ENCODE results near the gene GRK2. TPM values are rescaled to one million over a fixed set of nuclear protein-coding genes. Genes with fewer than 3 reads are reported as not detected.

The GRK2 gene
- total and polyA plus RNA-seq, 9 of the 15 experiments (the other 6 are each of a cell fraction or from before 2014, with no cell fraction given): 0.24 to 95.8 (median 56.5) TPM

DNA sequence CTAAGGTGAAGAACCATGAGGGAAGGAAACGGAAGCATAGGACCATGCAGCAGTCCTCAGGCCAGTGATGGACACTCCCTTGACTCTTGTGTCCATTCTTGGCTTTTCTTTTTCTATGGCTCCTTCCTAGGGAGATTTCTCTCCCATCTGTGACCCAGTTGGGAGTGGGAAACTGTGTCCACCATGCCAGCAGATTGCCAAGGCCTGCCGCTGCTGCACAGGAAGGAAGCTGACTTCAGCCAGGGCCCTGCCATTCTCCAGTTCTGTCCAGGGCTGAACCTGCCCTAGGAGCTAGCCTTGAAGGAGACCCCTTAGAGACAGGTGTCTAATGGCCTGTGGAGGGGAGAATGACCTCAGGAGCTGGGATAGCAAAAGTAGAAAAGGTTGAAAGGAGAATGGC, 54.4 kb downstream of the GRK2 start (continued):
- TF ChIP-seq DIDO1 (tag; IDR thresholded peaks at IDR 0.05; ENCODE audit: low read depth) (no peak), KAT8 (IDR thresholded peaks at IDR 0.05; ENCODE audit: low read depth) (no peak), JUND (IDR thresholded peaks at IDR 0.05; ENCODE audit: borderline replicate concordance, low read depth, low read length) (no peak), JUND (tag; IDR thresholded peaks at IDR 0.05; ENCODE audit: borderline replicate concordance, low read depth, low read length) (no peak), XRCC4 (IDR thresholded peaks at IDR 0.05; ENCODE audit: extremely low read depth, insufficient read depth, insufficient read length) (no peak), HDAC8 (tag; IDR thresholded peaks at IDR 0.05) (no peak)
- TF ChIP-seq, protein P1, sequence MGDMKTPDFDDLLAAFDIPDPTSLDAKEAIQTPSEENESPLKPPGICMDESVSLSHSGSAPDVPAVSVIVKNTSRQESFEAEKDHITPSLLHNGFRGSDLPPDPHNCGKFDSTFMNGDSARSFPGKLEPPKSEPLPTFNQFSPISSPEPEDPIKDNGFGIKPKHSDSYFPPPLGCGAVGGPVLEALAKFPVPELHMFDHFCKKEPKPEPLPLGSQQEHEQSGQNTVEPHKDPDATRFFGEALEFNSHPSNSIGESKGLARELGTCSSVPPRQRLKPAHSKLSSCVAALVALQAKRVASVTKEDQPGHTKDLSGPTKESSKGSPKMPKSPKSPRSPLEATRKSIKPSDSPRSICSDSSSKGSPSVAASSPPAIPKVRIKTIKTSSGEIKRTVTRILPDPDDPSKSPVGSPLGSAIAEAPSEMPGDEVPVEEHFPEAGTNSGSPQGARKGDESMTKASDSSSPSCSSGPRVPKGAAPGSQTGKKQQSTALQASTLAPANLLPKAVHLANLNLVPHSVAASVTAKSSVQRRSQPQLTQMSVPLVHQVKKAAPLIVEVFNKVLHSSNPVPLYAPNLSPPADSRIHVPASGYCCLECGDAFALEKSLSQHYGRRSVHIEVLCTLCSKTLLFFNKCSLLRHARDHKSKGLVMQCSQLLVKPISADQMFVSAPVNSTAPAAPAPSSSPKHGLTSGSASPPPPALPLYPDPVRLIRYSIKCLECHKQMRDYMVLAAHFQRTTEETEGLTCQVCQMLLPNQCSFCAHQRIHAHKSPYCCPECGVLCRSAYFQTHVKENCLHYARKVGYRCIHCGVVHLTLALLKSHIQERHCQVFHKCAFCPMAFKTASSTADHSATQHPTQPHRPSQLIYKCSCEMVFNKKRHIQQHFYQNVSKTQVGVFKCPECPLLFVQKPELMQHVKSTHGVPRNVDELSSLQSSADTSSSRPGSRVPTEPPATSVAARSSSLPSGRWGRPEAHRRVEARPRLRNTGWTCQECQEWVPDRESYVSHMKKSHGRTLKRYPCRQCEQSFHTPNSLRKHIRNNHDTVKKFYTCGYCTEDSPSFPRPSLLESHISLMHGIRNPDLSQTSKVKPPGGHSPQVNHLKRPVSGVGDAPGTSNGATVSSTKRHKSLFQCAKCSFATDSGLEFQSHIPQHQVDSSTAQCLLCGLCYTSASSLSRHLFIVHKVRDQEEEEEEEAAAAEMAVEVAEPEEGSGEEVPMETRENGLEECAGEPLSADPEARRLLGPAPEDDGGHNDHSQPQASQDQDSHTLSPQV (IDR thresholded peaks at IDR 0.05): no peak
- TF ChIP-seq, protein P2, sequence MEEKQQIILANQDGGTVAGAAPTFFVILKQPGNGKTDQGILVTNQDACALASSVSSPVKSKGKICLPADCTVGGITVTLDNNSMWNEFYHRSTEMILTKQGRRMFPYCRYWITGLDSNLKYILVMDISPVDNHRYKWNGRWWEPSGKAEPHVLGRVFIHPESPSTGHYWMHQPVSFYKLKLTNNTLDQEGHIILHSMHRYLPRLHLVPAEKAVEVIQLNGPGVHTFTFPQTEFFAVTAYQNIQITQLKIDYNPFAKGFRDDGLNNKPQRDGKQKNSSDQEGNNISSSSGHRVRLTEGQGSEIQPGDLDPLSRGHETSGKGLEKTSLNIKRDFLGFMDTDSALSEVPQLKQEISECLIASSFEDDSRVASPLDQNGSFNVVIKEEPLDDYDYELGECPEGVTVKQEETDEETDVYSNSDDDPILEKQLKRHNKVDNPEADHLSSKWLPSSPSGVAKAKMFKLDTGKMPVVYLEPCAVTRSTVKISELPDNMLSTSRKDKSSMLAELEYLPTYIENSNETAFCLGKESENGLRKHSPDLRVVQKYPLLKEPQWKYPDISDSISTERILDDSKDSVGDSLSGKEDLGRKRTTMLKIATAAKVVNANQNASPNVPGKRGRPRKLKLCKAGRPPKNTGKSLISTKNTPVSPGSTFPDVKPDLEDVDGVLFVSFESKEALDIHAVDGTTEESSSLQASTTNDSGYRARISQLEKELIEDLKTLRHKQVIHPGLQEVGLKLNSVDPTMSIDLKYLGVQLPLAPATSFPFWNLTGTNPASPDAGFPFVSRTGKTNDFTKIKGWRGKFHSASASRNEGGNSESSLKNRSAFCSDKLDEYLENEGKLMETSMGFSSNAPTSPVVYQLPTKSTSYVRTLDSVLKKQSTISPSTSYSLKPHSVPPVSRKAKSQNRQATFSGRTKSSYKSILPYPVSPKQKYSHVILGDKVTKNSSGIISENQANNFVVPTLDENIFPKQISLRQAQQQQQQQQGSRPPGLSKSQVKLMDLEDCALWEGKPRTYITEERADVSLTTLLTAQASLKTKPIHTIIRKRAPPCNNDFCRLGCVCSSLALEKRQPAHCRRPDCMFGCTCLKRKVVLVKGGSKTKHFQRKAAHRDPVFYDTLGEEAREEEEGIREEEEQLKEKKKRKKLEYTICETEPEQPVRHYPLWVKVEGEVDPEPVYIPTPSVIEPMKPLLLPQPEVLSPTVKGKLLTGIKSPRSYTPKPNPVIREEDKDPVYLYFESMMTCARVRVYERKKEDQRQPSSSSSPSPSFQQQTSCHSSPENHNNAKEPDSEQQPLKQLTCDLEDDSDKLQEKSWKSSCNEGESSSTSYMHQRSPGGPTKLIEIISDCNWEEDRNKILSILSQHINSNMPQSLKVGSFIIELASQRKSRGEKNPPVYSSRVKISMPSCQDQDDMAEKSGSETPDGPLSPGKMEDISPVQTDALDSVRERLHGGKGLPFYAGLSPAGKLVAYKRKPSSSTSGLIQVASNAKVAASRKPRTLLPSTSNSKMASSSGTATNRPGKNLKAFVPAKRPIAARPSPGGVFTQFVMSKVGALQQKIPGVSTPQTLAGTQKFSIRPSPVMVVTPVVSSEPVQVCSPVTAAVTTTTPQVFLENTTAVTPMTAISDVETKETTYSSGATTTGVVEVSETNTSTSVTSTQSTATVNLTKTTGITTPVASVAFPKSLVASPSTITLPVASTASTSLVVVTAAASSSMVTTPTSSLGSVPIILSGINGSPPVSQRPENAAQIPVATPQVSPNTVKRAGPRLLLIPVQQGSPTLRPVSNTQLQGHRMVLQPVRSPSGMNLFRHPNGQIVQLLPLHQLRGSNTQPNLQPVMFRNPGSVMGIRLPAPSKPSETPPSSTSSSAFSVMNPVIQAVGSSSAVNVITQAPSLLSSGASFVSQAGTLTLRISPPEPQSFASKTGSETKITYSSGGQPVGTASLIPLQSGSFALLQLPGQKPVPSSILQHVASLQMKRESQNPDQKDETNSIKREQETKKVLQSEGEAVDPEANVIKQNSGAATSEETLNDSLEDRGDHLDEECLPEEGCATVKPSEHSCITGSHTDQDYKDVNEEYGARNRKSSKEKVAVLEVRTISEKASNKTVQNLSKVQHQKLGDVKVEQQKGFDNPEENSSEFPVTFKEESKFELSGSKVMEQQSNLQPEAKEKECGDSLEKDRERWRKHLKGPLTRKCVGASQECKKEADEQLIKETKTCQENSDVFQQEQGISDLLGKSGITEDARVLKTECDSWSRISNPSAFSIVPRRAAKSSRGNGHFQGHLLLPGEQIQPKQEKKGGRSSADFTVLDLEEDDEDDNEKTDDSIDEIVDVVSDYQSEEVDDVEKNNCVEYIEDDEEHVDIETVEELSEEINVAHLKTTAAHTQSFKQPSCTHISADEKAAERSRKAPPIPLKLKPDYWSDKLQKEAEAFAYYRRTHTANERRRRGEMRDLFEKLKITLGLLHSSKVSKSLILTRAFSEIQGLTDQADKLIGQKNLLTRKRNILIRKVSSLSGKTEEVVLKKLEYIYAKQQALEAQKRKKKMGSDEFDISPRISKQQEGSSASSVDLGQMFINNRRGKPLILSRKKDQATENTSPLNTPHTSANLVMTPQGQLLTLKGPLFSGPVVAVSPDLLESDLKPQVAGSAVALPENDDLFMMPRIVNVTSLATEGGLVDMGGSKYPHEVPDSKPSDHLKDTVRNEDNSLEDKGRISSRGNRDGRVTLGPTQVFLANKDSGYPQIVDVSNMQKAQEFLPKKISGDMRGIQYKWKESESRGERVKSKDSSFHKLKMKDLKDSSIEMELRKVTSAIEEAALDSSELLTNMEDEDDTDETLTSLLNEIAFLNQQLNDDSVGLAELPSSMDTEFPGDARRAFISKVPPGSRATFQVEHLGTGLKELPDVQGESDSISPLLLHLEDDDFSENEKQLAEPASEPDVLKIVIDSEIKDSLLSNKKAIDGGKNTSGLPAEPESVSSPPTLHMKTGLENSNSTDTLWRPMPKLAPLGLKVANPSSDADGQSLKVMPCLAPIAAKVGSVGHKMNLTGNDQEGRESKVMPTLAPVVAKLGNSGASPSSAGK (IDR thresholded peaks at IDR 0.05): no peak
- TF ChIP-seq, protein P3, sequence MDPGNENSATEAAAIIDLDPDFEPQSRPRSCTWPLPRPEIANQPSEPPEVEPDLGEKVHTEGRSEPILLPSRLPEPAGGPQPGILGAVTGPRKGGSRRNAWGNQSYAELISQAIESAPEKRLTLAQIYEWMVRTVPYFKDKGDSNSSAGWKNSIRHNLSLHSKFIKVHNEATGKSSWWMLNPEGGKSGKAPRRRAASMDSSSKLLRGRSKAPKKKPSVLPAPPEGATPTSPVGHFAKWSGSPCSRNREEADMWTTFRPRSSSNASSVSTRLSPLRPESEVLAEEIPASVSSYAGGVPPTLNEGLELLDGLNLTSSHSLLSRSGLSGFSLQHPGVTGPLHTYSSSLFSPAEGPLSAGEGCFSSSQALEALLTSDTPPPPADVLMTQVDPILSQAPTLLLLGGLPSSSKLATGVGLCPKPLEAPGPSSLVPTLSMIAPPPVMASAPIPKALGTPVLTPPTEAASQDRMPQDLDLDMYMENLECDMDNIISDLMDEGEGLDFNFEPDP (CRISPR knock-in tag; IDR thresholded peaks at IDR 0.05): no peak

Measured in K562 (cell line).